ENCODE measurements around the gene SBF2.
A peak's percentile ranks its signal among the peaks of the same experiment; 100 is the strongest.
"Not testable (repeated sequence)": the region's sequence is repeated elsewhere in the genome, so short reads cannot be mapped to it uniquely, and the experiment has no call there.

Gene SBF2

DNA sequence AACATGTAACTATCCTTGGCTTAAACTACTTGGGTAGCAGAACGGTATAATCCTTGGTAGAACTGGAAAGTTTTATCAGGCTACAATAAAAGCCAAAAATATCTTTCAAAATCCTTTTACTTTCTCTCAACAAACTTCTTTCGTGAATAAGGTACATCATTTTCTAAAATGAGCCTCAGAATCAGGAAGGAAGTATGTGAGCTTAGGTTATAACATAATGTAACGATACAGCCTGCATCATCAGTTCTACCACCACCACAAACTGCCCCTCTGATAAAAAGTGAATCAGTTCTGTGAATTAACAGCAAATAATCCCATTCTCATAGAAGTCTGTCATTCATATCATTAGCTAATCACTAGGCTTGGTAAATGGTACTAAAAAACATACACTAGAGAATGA is 244.3 kb downstream of the SBF2 start:
- DNase-seq = no peak

GRCh38 chr11:10048350-10048749 is 245.7 kb downstream of the SBF2 start:
- no peak for DNase-seq

- DNase-seq = peak in 1 of 5 experiments; percentile 31
Observed at GRCh38 chr11:10044618-10045017, 249.4 kb downstream of the SBF2 start.

DNA sequence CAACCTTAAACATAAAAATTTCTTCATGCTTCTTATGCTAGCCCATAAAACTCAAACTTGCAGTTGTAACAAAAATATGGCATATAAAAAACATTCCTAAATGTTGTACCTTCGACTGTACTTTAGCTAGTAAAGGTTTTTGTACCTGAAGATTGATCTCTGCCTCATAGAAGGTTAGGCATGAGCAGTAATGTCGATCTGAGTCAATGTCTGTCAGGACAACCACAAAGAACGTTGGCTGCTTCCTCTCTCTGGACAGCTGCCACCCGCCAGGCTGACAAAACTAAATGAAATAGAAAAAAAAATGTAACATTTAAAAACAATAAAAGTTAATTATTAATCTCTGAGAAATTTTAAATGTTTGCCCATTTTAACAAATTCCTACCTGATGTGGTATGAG is 251.3 kb downstream of the SBF2 start:
- DNase-seq = no peak

- DNase-seq = no peak
Observed at GRCh38 chr11:10041748-10042446, 252.1 kb downstream of the SBF2 start.

- DNase-seq = no peak
Observed at GRCh38 chr11:10041332-10041731, 252.7 kb downstream of the SBF2 start.

DNA sequence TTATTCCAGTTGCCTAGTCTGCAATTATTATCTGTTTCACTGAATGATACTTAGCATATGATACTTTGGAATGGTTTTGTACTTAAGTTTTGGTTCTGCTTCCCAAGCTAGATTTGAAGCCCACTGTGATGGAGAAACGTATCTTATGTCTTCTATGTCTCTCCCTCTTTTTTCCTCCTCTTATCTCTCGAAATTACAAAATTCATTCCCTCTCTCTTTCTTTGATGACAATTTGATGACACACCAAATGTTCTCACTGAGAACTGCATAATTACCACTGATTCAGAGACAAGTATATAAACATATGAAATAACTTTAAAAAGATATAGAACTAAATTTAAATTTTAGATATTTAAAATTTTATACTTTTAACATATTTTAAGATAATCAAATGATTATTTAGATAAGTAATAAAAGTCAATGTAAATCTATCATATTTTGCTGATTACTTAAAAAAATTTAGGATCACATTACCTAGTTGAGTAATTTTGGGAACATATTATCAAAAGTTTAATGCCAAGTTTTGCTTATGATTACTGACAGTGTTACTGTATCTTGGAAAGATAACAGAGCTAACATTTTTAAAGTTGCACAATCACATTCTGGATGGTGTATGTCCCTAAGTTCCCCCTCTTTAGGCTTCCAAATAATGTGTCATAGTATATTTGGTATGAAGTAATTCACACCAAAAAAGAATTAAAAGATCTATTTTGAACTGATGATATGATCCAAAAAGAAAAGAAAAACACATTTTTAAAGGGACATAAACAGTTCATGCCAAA is 255.3 kb downstream of the SBF2 start:
- DNase-seq = no peak

DNA sequence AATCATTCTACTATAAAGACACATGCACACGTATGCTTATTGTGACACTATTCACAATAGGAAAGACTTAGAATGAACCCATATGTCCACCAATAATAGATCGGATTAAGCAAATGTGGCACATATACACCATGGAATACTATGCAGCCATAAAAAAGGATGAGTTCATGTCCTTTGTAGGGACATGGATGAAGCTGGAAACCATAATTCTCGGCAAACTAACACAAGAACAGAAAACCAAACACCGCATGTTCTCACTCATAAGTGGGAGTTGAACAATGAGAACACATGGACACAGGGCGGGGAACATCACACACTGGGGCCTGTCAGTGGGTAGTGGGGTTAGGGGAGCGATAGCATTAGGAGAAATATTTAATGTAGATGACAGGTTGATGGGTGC is 258.1 kb downstream of the SBF2 start:
- DNase-seq = not testable (repeated sequence)

- no peak for DNase-seq
Observed at GRCh38 chr11:10032935-10033334, 261.1 kb downstream of the SBF2 start.

- DNase-seq = no peak
Observed at GRCh38 chr11:10030122-10030490, 263.9 kb downstream of the SBF2 start.

GRCh38 chr11:10029386-10030121 is 264.5 kb downstream of the SBF2 start:
- no peak for DNase-seq

DNA sequence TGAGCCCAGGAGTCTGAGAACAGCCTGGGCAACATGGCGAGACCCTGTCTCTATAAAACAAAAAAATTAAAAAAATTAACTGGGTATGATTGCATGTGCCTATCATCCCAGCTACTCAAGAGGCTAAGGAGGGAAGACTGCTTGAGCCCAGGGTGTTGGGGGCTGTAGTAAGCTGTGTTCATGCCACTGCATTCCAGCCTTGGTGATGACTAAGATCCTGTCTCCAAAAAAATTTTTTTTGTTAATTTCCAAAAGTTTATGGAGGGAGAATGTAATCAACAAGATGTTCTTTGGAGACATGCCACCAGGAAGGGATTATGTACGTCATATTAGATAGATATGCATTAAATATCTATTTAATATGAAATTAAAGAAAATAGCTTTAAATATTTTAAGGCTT is 267.5 kb downstream of the SBF2 start:
- no peak for DNase-seq

GRCh38 chr11:10023212-10023611 is 270.8 kb downstream of the SBF2 start:
- no peak for DNase-seq

GRCh38 chr11:10022764-10023163 is 271.3 kb downstream of the SBF2 start:
- DNase-seq = no peak

- DNase-seq = no peak
Observed at GRCh38 chr11:10021563-10021962, 272.5 kb downstream of the SBF2 start.

- no peak for DNase-seq
Observed at GRCh38 chr11:10019906-10020682, 273.9 kb downstream of the SBF2 start.

DNA sequence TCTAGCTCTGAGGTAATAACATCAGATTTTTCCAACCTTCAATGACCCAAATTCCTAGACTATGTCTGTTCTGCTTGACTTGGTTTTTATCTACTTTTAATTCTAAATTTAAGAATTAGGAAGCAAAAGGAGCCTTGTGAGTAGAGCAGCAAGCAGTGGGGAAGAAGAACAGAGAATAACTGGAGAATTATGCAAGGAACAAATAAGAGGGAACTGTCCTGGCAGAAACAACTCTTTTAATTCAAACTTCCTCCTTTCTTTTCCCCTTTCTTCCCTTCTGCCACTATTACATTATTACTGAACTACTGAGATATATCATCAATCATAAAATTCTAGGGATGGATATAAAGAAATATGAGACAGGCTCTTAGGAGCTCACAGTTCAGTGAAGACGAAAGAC is 276.1 kb downstream of the SBF2 start:
- DNase-seq = no peak

- DNase-seq = no peak
Observed at GRCh38 chr11:10017050-10017449, 277.0 kb downstream of the SBF2 start.

- no peak for DNase-seq
Observed at GRCh38 chr11:10012068-10012467, 282.0 kb downstream of the SBF2 start.

GRCh38 chr11:10005955-10006525 is 288.0 kb downstream of the SBF2 start:
- no peak for DNase-seq

DNA sequence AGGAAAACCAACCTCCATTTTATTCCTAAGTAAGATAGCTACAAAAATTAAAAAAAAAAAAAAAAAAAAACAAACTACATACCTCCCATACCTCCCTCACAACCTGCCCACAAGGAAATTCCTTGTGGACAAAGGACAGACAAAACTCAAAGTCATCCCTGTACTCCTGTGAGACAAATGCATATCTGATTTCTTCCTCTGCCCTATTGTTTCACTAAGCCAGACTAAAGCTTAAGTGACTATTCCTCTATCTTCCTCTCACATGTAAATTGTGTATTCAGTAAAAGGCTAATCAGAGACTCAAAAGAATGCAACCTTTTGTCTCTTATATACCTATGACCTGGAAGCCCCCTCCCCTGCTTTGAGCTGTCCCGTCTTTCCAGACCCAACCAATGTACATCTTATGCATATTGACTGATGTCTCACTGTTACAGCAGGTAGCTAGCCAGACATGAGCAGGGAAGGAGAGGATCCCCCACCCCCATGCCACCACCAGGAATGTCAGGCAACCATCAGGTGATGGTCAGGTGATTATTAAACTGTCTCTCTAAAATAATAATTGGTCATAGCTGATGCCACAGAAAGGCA is 289.4 kb downstream of the SBF2 start:
- no peak for DNase-seq

DNA sequence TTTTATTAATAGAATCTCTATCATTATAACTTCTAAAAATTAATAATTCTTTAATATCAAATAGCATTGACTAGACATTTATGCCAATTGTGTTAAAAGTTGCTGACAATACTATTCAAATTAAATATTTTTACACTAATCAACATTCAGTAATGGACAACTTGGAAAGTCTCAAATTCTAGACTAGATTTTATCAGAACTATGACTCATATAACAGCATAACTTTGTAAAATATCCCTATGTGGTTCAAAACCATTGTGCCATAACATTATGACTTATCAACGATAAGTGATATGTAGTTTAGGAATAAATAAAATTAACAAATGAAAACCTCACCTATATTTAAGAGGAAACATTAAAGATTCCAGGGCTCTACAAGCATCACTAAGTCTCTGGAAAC is 291.8 kb downstream of the SBF2 start:
- no peak for DNase-seq

All from T-helper 2 cell (primary cell).